ENCODE measurements around the gene SRPX2.

DNA sequence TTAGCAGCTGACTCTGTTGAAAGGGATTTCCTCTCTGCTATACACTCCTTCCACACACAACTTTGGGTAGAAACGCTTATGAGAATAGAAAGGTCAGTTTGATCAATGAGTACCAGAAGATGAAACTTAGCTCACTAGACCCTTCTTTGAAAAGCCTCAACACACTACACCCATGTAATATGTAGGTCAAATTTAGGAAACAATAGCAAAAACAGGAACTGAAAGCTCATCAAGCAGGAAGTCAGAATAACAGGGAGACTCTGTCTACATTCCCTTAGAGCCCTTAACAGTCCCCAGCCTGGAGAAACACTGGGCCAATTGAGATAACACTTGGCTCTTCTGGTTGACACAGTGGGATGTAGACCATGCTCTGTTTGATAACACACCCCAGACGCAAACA, 30.7 kb downstream of the SRPX2 start:
- TF ChIP-seq POLR2A (IDR thresholded peaks at IDR 0.05), result no peak
- TF ChIP-seq, protein P1, sequence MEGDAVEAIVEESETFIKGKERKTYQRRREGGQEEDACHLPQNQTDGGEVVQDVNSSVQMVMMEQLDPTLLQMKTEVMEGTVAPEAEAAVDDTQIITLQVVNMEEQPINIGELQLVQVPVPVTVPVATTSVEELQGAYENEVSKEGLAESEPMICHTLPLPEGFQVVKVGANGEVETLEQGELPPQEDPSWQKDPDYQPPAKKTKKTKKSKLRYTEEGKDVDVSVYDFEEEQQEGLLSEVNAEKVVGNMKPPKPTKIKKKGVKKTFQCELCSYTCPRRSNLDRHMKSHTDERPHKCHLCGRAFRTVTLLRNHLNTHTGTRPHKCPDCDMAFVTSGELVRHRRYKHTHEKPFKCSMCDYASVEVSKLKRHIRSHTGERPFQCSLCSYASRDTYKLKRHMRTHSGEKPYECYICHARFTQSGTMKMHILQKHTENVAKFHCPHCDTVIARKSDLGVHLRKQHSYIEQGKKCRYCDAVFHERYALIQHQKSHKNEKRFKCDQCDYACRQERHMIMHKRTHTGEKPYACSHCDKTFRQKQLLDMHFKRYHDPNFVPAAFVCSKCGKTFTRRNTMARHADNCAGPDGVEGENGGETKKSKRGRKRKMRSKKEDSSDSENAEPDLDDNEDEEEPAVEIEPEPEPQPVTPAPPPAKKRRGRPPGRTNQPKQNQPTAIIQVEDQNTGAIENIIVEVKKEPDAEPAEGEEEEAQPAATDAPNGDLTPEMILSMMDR (IDR thresholded peaks at IDR 0.05), result no peak
